Vagina (tissue), 2 donors: Measurements from ENCODE around the gene LRRFIP1. TPM values are rescaled to one million over a fixed set of nuclear protein-coding genes. Genes with fewer than 3 reads are reported as not detected.

Experiments used
- DNase-seq, 2 donors: peaks; one replicate each; pipeline ENCODE4 v3.0.0-alpha.2; 2017; ENCODE audit errors: extremely low spot score in 2 of 2
- H3K27ac ChIP-seq: fragments of 200-600 bp; sonication (generic); one replicate; pipeline ENCODE4 v1.5.1; 2019
- H3K27me3 ChIP-seq: fragments of 200-600 bp; sonication (generic); one replicate; pipeline ENCODE4 v1.5.1; 2019
- H3K36me3 ChIP-seq, 2 donors: fragments of 200-600 bp; sonication (generic); one replicate each; pipeline ENCODE4 v1.5.1; 2017 to 2019
- H3K4me1 ChIP-seq: fragments of 200-600 bp; sonication (generic); one replicate; pipeline ENCODE4 v1.5.1; 2019
- H3K4me3 ChIP-seq, 2 donors: fragments of 200-600 bp; sonication (generic); 1 replicate in 1 of 2; 2 replicates in 1 of 2; pipeline ENCODE4 v1.5.1; 2016 to 2019
- H3K9me3 ChIP-seq: fragments of 200-600 bp; sonication (generic); one replicate; pipeline ENCODE4 v1.5.1; 2019
- POLR2A ChIP-seq, 2 donors: fragments of 450-650 bp; IDR thresholded peaks; one replicate each; pipeline ENCODE4 v1.6.1; 2017; ENCODE audit warnings: antibody characterized with exemption in 2 of 2, mild to moderate bottlenecking in 2 of 2, moderate library complexity in 2 of 2
- POLR2AphosphoS5 ChIP-seq, 2 donors: sonication (generic); formaldehyde crosslinking; IDR thresholded peaks; one replicate each; pipeline ENCODE4 v1.9.0; 2017; ENCODE audit warnings: antibody characterized with exemption in 2 of 2, mild to moderate bottlenecking in 2 of 2, low read depth in 1 of 2; ENCODE audit not compliant: insufficient read depth in 1 of 2
- intact Hi-C: fragments of 100-400 bp; cut with DNase I; formaldehyde crosslinking; loops from one replicate; pipeline ENCODE4 v1.15.1; 2023
- total RNA-seq: library from RNA; depleted of rRNA; stranded (reverse); fragments of >200 nt; gene quantifications from one replicate; pipeline ENCODE4 v1.2.3, GENCODE V29; 2016
- TF ChIP-seq, protein P1 (sequence below), 3 experiments: fragments of 450-650 bp in 2 of 3; fragments of 200-600 bp in 1 of 3; sonication (generic) in 1 of 3; IDR thresholded peaks; one replicate each; pipeline ENCODE4 v1.5.1; 2017 to 2019; ENCODE audit warnings: antibody characterized with exemption in 3 of 3, mild to moderate bottlenecking in 2 of 3, moderate library complexity in 2 of 3

The LRRFIP1 gene
- total RNA-seq, 1 donor from 2014 or later = 132 TPM

DNA sequence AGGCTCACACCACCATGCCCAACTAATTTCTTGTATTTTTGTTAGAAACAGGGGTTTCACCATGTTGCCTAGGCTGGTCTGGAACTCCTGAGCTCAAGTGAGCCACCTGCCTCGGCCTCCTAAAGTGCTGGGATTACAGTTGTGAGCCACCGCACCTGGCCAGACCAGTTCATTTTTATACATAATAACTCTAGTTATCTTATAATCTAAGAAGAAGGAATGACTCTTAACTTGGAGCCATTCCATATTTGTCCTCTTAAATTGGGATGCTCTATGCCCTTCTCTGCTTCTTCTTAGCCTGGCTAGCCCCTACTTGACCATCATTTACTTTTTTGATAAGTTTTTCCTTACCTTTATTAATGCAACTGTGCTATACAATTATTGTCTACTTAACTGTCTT is 174.1 kb downstream of the LRRFIP1 start:
- no peak for DNase-seq
- no peaks in the 10 kb centered on the region for H3K9me3 ChIP-seq
- intact Hi-C loops = no loop called here
- no peaks in the 10 kb centered on the region for H3K4me1 ChIP-seq
- H3K27me3 ChIP-seq = no peaks in the 10 kb centered on the region
- H3K27ac ChIP-seq = no peak overlapping the region
- TF ChIP-seq, protein P1, sequence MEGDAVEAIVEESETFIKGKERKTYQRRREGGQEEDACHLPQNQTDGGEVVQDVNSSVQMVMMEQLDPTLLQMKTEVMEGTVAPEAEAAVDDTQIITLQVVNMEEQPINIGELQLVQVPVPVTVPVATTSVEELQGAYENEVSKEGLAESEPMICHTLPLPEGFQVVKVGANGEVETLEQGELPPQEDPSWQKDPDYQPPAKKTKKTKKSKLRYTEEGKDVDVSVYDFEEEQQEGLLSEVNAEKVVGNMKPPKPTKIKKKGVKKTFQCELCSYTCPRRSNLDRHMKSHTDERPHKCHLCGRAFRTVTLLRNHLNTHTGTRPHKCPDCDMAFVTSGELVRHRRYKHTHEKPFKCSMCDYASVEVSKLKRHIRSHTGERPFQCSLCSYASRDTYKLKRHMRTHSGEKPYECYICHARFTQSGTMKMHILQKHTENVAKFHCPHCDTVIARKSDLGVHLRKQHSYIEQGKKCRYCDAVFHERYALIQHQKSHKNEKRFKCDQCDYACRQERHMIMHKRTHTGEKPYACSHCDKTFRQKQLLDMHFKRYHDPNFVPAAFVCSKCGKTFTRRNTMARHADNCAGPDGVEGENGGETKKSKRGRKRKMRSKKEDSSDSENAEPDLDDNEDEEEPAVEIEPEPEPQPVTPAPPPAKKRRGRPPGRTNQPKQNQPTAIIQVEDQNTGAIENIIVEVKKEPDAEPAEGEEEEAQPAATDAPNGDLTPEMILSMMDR (IDR thresholded peaks at IDR 0.05) = no peak
- TF ChIP-seq POLR2A (IDR thresholded peaks at IDR 0.05) = no peak
- TF ChIP-seq POLR2AphosphoS5 (IDR thresholded peaks at IDR 0.05; ENCODE audit: insufficient read depth in 1 of 2, low read depth in 1 of 2) = no peak
- H3K36me3 ChIP-seq = no peaks in the 10 kb centered on the region
- no peak overlapping the region for H3K4me3 ChIP-seq

DNA sequence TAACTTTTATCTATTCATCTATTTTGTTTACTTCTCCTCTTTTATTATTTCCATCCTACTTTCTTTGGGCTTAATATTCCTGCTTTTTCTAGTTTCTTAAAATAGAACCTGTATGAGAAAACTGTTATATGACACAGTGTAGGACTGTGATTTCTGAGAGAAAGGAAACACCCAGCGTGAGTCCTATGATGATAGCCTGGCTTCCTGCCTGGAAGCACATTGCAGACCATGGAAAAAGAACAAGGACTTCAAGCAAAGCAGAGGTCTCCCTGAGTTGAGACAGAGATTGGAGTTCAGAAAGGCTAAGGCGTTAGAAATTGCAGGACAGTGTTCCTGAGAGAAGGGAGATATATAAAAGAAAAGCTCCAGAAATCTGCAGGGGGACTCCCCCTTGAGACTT is 178.9 kb downstream of the LRRFIP1 start:
- intact Hi-C loops = no loop called here
- TF ChIP-seq POLR2A (IDR thresholded peaks at IDR 0.05) = no peak
- no peak for TF ChIP-seq POLR2AphosphoS5 (IDR thresholded peaks at IDR 0.05; ENCODE audit: insufficient read depth in 1 of 2, low read depth in 1 of 2)
- TF ChIP-seq, protein P1 (IDR thresholded peaks at IDR 0.05) = no peak
- H3K4me1 ChIP-seq = no peaks in the 10 kb centered on the region
- DNase-seq = no peak
- no peak overlapping the region for H3K27ac ChIP-seq
- H3K9me3 ChIP-seq = no peaks in the 10 kb centered on the region
- H3K27me3 ChIP-seq = no peaks in the 10 kb centered on the region
- no peaks in the 10 kb centered on the region for H3K36me3 ChIP-seq
- no peak overlapping the region for H3K4me3 ChIP-seq

DNA sequence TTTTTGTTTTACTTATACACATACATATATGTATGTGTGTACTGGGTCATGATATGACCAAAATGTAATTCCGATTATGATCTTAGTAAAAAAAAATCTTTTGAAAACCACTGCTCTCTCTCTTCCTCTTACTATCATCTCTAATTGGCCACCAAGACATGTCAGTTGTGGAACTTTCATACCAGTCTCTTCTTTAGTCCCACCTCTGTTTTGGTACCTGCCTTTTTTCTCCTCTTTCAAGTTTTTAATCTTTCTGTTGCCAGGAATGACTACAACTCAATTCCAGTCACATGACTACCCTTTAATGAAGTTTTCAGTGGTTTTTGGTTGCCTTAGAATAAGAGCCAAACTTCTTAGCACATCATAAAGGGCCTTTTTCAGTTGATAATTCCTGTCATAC is 188.2 kb downstream of the LRRFIP1 start:
- no peak overlapping the region for H3K27ac ChIP-seq
- H3K36me3 ChIP-seq = no peaks in the 10 kb centered on the region
- no peak for TF ChIP-seq POLR2AphosphoS5 (IDR thresholded peaks at IDR 0.05; ENCODE audit: insufficient read depth in 1 of 2, low read depth in 1 of 2)
- DNase-seq = no peak
- no peak overlapping the region for H3K4me3 ChIP-seq
- H3K9me3 ChIP-seq = no peaks in the 10 kb centered on the region
- intact Hi-C loops = no loop called here
- no peaks in the 10 kb centered on the region for H3K4me1 ChIP-seq
- H3K27me3 ChIP-seq = no peaks in the 10 kb centered on the region

DNA sequence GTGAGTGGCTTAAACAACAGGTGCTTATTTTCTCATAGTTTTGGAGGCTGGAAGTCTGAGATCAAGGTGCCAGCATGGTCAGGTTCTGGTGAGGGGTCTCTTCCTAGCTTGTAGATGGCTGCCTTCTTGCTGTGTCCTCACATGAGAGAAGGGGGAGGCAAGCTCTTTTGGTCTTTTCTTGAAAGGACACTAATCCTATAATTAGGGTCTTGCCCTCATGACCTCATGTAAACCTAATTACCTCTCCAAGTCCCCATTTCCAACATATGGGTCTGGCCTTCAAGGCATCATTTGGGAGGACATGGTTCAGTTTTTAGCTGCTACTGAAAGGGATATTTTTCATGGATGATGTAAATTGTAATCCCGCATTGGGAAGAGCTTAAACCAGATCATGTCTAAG is 189.1 kb downstream of the LRRFIP1 start:
- intact Hi-C loops = no loop called here
- H3K9me3 ChIP-seq = no peaks in the 10 kb centered on the region
- TF ChIP-seq POLR2AphosphoS5 (IDR thresholded peaks at IDR 0.05; ENCODE audit: insufficient read depth in 1 of 2, low read depth in 1 of 2) (no peak), POLR2A (IDR thresholded peaks at IDR 0.05) (no peak)
- TF ChIP-seq, protein P1 (IDR thresholded peaks at IDR 0.05) = no peak
- no peak for DNase-seq
- H3K27me3 ChIP-seq = no peaks in the 10 kb centered on the region
- H3K27ac ChIP-seq = no peak overlapping the region
- H3K36me3 ChIP-seq = no peaks in the 10 kb centered on the region
- H3K4me3 ChIP-seq = no peak overlapping the region
- H3K4me1 ChIP-seq = no peaks in the 10 kb centered on the region

DNA sequence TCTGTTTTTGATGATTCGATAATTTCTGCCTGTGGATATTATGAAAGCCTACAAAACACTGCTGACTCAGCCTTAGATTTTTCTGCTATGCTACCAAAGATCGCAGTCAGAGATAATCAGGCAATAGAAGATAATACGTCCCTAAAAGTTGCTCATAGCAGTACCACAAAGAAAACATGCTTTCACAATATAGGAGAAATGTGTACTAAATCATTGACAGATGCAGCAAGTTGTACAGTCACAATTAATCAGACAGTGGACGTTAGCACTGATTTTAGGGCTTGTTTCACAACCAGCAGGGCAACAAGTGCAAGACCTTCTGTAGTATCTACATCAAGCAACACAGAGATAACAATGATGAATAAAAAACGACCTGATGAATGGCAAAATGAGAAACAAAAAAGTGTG is 190.7 kb downstream of the LRRFIP1 start:
- intact Hi-C loops = no loop called here

More for the DNA sequence above, 190.7 kb downstream of the LRRFIP1 start:
- no peaks in the 10 kb centered on the region for H3K4me1 ChIP-seq
- no peak for DNase-seq
- no peaks in the 10 kb centered on the region for H3K9me3 ChIP-seq
- no peaks in the 10 kb centered on the region for H3K36me3 ChIP-seq
- TF ChIP-seq, protein P1 (IDR thresholded peaks at IDR 0.05) = no peak
- TF ChIP-seq POLR2A (IDR thresholded peaks at IDR 0.05) (no peak), POLR2AphosphoS5 (IDR thresholded peaks at IDR 0.05; ENCODE audit: insufficient read depth in 1 of 2, low read depth in 1 of 2) (no peak)
- H3K4me3 ChIP-seq = no peak overlapping the region
- H3K27me3 ChIP-seq = no peaks in the 10 kb centered on the region
- no peak overlapping the region for H3K27ac ChIP-seq
